HL-60 (cell line): ENCODE measurements around the gene ENOX1.

Source experiments
- DNase-seq, 2 experiments: peaks; one replicate each; pipeline ENCODE4 v3.0.0-alpha.2; 2010 to 2020; ENCODE audit warnings: low read depth in 1 of 2, low spot score in 1 of 2
- H3K27ac ChIP-seq: fragments of 250-450 bp; sonication (Bioruptor Pico); replicated peaks from 2 replicates; pipeline ENCODE4 v1.5.1; 2020; ENCODE audit warnings: mild to moderate bottlenecking, moderate library complexity
- H3K27me3 ChIP-seq: fragments of 250-450 bp; sonication (Bioruptor Pico); 2 replicates; pipeline ENCODE4 v1.5.1; 2021; ENCODE audit warnings: mild to moderate bottlenecking, moderate library complexity; ENCODE audit not compliant: insufficient read depth, poor library complexity, severe bottlenecking
- H3K4me3 ChIP-seq: replicated peaks from 2 replicates; pipeline ENCODE4 v1.5.1; 2011; ENCODE audit warnings: mild to moderate bottlenecking, control low read depth, low read length; ENCODE audit not compliant: insufficient read depth
- CTCF ChIP-seq: IDR thresholded peaks from one replicate; pipeline ENCODE4 v1.5.1; 2011; ENCODE audit warnings: low read length, control low read depth, inconsistent platforms; ENCODE audit not compliant: insufficient read depth
- GABPA ChIP-seq: IDR thresholded peaks from 2 replicates; pipeline ENCODE4 v1.6.1; 2012; ENCODE audit warnings: low read depth
- POLR2AphosphoS5 ChIP-seq: IDR thresholded peaks from 2 replicates; pipeline ENCODE4 v1.6.1; 2012; ENCODE audit warnings: low read depth
- SPI1 ChIP-seq: IDR thresholded peaks from 2 replicates; pipeline ENCODE4 v1.6.1; 2012; ENCODE audit warnings: low read depth, mild to moderate bottlenecking, borderline replicate concordance
- TF ChIP-seq, protein P1 (sequence below): IDR thresholded peaks from 2 replicates; pipeline ENCODE4 v1.6.1; 2012; ENCODE audit warnings: low read depth; ENCODE audit not compliant: insufficient replicate concordance

Gene ENOX1

GRCh38 chr13:43493496-43494000 is 293.2 kb downstream of the ENOX1 start:
- no peak for DNase-seq
- no peak for TF ChIP-seq SPI1
- no peak for TF ChIP-seq GABPA
- no peak for TF ChIP-seq CTCF
- TF ChIP-seq, protein P1, sequence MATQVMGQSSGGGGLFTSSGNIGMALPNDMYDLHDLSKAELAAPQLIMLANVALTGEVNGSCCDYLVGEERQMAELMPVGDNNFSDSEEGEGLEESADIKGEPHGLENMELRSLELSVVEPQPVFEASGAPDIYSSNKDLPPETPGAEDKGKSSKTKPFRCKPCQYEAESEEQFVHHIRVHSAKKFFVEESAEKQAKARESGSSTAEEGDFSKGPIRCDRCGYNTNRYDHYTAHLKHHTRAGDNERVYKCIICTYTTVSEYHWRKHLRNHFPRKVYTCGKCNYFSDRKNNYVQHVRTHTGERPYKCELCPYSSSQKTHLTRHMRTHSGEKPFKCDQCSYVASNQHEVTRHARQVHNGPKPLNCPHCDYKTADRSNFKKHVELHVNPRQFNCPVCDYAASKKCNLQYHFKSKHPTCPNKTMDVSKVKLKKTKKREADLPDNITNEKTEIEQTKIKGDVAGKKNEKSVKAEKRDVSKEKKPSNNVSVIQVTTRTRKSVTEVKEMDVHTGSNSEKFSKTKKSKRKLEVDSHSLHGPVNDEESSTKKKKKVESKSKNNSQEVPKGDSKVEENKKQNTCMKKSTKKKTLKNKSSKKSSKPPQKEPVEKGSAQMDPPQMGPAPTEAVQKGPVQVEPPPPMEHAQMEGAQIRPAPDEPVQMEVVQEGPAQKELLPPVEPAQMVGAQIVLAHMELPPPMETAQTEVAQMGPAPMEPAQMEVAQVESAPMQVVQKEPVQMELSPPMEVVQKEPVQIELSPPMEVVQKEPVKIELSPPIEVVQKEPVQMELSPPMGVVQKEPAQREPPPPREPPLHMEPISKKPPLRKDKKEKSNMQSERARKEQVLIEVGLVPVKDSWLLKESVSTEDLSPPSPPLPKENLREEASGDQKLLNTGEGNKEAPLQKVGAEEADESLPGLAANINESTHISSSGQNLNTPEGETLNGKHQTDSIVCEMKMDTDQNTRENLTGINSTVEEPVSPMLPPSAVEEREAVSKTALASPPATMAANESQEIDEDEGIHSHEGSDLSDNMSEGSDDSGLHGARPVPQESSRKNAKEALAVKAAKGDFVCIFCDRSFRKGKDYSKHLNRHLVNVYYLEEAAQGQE, result no peak
- no peak for TF ChIP-seq POLR2AphosphoS5
- H3K27ac ChIP-seq, result no peak overlapping the region

GRCh38 chr13:43492745-43493144 is 294.0 kb downstream of the ENOX1 start:
- Histone ChIP-seq H3K27me3 (no peaks in the 10 kb centered on the region), H3K27ac (no peak overlapping the region), H3K4me3 (no peak overlapping the region)
- TF ChIP-seq, protein P1, result no peak
- TF ChIP-seq CTCF (no peak), POLR2AphosphoS5 (no peak), SPI1 (no peak), GABPA (no peak)
- no peak for DNase-seq

More at GRCh38 chr13:43493496-43494000, 293.2 kb downstream of the ENOX1 start:
- H3K4me3 ChIP-seq, result no peak overlapping the region
- no peaks in the 10 kb centered on the region for H3K27me3 ChIP-seq

- no peaks in the 10 kb centered on the region for H3K27me3 ChIP-seq
- no peak overlapping the region for H3K27ac ChIP-seq
- H3K4me3 ChIP-seq, result no peak overlapping the region
- TF ChIP-seq POLR2AphosphoS5 (no peak), SPI1 (no peak), GABPA (no peak), CTCF (no peak)
- TF ChIP-seq, protein P1, result no peak
- DNase-seq, result no peak
These were observed 294.5 kb downstream of the ENOX1 start for GRCh38 chr13:43492311-43492710.
